ENCODE data around the gene TMEM175. TPM values are rescaled to one million over a fixed set of nuclear protein-coding genes. Genes with fewer than 3 reads are reported as not detected.

TMEM175 gene
- total RNA-seq, 1 donor from 2014 or later, result 56.5 TPM

DNA sequence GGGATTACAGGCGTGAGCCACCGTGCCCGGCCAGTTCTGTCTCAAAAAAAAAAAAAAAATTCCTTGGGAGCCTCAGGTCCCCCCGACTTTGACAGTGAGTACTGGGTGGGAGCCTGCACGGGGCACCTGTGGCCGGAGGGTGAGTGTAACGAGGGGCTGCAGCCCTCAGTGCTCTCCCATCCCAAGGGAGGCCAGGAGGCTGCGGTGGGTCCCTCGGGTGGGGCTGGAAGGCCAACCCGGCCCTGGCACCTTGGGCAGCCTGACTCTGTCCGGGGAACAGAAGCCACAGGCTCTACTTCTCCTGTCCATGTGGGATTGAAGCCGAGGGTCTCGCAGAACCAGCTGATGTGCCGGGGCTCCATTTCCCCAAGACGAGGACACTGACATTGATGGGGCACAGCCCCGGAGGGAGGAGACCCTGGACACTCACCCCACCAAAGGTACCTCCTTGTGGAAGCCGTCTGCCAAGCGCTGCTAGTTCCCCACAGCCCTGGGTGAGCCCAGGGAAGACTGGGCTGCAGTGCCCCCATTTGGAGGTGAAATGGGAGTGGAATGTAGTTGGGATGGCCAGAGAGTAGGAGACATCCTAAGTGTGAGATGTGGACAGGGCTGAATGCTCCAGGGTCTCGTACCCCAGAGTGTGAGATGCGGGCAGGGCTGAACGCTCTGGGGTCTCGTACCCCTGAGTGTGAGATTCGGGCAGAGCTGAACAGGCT, 63.2 kb downstream of the TMEM175 start:
- H3K27me3 ChIP-seq, result no peaks in the 10 kb centered on the region
- TF ChIP-seq, protein P1, sequence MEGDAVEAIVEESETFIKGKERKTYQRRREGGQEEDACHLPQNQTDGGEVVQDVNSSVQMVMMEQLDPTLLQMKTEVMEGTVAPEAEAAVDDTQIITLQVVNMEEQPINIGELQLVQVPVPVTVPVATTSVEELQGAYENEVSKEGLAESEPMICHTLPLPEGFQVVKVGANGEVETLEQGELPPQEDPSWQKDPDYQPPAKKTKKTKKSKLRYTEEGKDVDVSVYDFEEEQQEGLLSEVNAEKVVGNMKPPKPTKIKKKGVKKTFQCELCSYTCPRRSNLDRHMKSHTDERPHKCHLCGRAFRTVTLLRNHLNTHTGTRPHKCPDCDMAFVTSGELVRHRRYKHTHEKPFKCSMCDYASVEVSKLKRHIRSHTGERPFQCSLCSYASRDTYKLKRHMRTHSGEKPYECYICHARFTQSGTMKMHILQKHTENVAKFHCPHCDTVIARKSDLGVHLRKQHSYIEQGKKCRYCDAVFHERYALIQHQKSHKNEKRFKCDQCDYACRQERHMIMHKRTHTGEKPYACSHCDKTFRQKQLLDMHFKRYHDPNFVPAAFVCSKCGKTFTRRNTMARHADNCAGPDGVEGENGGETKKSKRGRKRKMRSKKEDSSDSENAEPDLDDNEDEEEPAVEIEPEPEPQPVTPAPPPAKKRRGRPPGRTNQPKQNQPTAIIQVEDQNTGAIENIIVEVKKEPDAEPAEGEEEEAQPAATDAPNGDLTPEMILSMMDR (IDR thresholded peaks at IDR 0.05), result no peak
- TF ChIP-seq POLR2A (IDR thresholded peaks at IDR 0.05), result no peak
- TF ChIP-seq POLR2AphosphoS5 (IDR thresholded peaks at IDR 0.05; ENCODE audit: insufficient read depth in 1 of 2, low read depth in 1 of 2), result no peak
- intact Hi-C loops (cut with DNase I), result no loop called here

DNA sequence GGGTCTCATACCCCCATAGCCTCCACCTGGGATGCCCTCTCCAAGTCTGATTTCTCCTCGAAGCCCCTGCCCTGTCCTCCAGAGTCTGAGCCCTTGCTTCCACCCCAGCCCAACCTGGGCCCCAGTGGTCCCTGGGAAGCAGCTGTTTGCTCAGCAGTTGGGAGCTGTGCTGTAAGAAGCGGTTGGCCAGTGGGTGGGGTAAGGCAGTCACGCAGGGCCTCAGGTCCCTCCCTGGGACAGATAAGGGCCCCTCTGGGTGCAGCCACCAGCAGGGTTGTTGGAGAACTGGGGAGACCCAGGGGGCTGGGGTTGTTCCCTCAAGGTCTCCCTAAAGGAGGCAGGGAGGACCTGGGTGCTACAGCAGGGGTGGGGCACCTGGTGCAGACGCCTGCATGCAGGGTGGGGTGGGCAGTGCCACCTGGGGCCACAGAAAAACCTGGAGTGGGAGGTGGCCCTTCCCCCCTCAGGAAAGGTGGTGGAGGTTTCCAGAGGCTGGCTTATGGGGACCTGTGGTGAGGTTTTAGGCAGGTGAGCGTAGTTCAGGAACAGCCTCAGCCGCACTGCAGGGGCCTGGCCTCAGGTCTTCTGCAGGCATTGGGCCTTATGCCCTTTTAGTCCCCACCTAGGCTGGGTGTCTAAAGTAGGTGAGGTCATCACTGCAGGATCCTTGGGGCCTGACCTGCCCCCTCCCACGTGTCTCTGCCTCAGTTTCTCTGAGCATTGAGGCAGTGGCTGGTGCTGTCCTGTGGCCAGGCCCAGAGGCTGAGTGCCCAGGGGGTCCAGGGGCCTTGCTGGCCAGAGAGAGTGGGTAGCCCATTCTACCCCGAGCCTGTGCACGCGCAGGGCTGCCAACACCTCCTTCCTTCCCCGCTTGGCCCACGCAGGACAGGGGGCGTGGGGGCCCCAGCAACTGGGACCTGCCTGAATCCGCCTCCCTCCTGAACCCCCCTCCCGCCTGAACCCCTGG, 64.1 kb downstream of the TMEM175 start:
- TF ChIP-seq POLR2A (IDR thresholded peaks at IDR 0.05) (no peak), POLR2AphosphoS5 (IDR thresholded peaks at IDR 0.05; ENCODE audit: insufficient read depth in 1 of 2, low read depth in 1 of 2) (no peak)
- TF ChIP-seq, protein P1 (IDR thresholded peaks at IDR 0.05), result no peak
- H3K27me3 ChIP-seq, result no peaks in the 10 kb centered on the region
- no peaks in the 10 kb centered on the region for H3K36me3 ChIP-seq

More for the DNA sequence above, 63.2 kb downstream of the TMEM175 start:
- Histone ChIP-seq H3K4me1 (peaks cover 16% of the 10 kb centered on the region), H3K36me3 (no peaks in the 10 kb centered on the region), H3K27ac (no peak overlapping the region), H3K9me3 (no peaks in the 10 kb centered on the region), H3K4me3 (no peak overlapping the region)
- no peak for DNase-seq (ENCODE audit: extremely low spot score in 2 of 2)

DNA sequence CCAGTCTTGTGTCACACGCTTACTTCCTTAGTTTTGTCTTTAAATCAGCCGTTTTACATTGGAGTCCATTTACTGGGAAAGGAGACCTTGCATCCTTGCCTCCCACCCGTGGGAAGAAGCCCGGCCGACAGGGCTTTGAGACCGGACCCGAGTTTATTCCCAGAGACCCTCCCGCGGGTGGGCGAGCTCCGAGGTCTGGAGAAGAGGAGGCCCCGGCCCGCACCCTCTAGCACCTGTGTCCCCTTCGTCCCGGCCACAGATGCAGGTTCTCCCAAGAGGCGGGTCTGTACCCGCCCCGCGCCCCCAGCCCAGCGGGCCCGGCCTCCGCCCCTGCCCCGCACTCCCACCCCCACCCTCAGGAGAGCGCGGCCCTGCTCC, 64.7 kb downstream of the TMEM175 start:
- H3K27me3 ChIP-seq, result peaks cover 4% of the 10 kb centered on the region
- TF ChIP-seq POLR2AphosphoS5 (IDR thresholded peaks at IDR 0.05; ENCODE audit: insufficient read depth in 1 of 2, low read depth in 1 of 2) (no peak), POLR2A (IDR thresholded peaks at IDR 0.05) (no peak)
- TF ChIP-seq, protein P1 (IDR thresholded peaks at IDR 0.05), result no peak
- H3K27ac ChIP-seq, result no peak overlapping the region
- H3K36me3 ChIP-seq, result no peaks in the 10 kb centered on the region
- H3K4me1 ChIP-seq, result peaks cover 19% of the 10 kb centered on the region
- intact Hi-C loops (cut with DNase I), result no loop called here
- no peaks in the 10 kb centered on the region for H3K9me3 ChIP-seq
- DNase-seq (ENCODE audit: extremely low spot score in 2 of 2), result no peak
- H3K4me3 ChIP-seq, result peak overlapping the region; percentile 23 to 44

More for the DNA sequence above, 64.1 kb downstream of the TMEM175 start:
- Histone ChIP-seq H3K4me1 (peaks cover 16% of the 10 kb centered on the region), H3K4me3 (no peak overlapping the region), H3K9me3 (no peaks in the 10 kb centered on the region), H3K27ac (no peak overlapping the region)
- intact Hi-C loops (cut with DNase I), result no loop called here
- DNase-seq (ENCODE audit: extremely low spot score in 2 of 2), result no peak

DNA sequence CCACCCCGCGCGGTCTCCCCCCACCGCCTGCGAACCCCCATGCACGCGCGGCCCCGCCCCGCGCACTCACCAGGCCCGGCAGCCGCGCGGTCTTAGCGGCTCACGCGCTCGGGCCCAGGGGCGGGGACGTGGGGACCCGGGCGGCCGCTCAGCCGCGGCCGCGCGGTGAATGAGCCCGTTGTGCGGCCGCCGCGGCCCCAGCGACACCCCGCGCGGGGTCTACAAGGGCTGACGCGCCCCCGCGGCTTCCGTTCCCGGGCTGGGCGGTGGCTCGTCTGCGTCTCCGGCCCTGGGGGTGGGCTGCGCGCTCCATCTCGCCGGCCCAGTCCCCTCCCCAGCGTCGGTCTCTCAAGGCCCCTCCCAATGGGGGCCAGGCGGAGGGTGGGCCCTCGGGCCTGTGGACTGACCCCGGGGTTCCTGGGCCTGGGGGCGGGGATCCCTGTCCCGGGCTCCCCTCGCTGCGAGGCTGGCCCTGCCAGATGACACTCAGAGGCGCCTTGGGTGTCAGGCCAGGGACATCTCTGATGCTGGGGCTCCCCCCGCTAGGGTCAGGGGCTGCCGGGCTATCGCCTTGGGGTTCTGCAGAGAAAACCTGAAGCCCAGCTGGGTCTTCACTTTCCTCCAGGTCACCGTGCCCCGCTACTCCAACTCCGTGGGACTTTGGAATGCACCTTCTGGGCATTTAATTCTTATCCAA, 65.3 kb downstream of the TMEM175 start:
- TF ChIP-seq POLR2AphosphoS5 (IDR thresholded peaks at IDR 0.05; ENCODE audit: insufficient read depth in 1 of 2, low read depth in 1 of 2) (no peak), POLR2A (IDR thresholded peaks at IDR 0.05) (no peak)
- TF ChIP-seq, protein P1 (IDR thresholded peaks at IDR 0.05), result no peak
- H3K36me3 ChIP-seq, result no peaks in the 10 kb centered on the region
- intact Hi-C loops (cut with DNase I), result no loop called here
- H3K9me3 ChIP-seq, result no peaks in the 10 kb centered on the region
- peaks cover 24% of the 10 kb centered on the region for H3K4me1 ChIP-seq
- peaks cover 10% of the 10 kb centered on the region for H3K27me3 ChIP-seq
- no peak overlapping the region for H3K27ac ChIP-seq
- no peak for DNase-seq (ENCODE audit: extremely low spot score in 2 of 2)
- H3K4me3 ChIP-seq, result peak overlapping the region; percentile 23 to 44

All from vagina (tissue), 2 donors.